Fibroblast of lung (primary cell): ENCODE measurements around the gene C9orf43. TPM values are rescaled to one million over a fixed set of nuclear protein-coding genes. Genes with fewer than 3 reads are reported as not detected.
A peak's percentile ranks its signal among the peaks of the same experiment; 100 is the strongest.
"Not testable (repeated sequence)": the region's sequence is repeated elsewhere in the genome, so short reads cannot be mapped to it uniquely, and the experiment has no call there.

ENCODE experiments used
- DNase-seq, 2 donors: peaks; one replicate each; pipeline versions ENCODE4 v3.0.0 to v3.0.0-alpha.2; 2010; ENCODE audit warnings: low read depth in 2 of 2
- H2AFZ ChIP-seq: 2 replicates; pipeline ENCODE4 v1.5.1; 2012; ENCODE audit warnings: low read length, control low read depth, inconsistent platforms
- H3K27ac ChIP-seq: 2 replicates; pipeline ENCODE4 v1.5.1; 2011; ENCODE audit warnings: low read length, control low read depth; ENCODE audit not compliant: insufficient read depth
- H3K27me3 ChIP-seq: 2 replicates; pipeline ENCODE4 v1.5.1; 2011; ENCODE audit warnings: mild to moderate bottlenecking, low read length; ENCODE audit not compliant: control insufficient read depth, insufficient read depth
- H3K36me3 ChIP-seq: 2 replicates; pipeline ENCODE4 v1.5.1; 2011; ENCODE audit warnings: low read length; ENCODE audit not compliant: control insufficient read depth, insufficient read depth
- H3K4me1 ChIP-seq: 2 replicates; pipeline ENCODE4 v1.5.1; 2011; ENCODE audit warnings: low read length; ENCODE audit not compliant: control insufficient read depth, insufficient read depth; ENCODE audit errors: extremely low read depth
- H3K4me2 ChIP-seq: 2 replicates; pipeline ENCODE4 v1.5.1; 2011; ENCODE audit warnings: low read length, control low read depth; ENCODE audit not compliant: insufficient read depth; ENCODE audit errors: extremely low read depth
- H3K4me3 ChIP-seq, 4 experiments: fragments of 200-600 bp in 1 of 4; sonication (generic) in 1 of 4; replicated peaks in 1 of 4; 2 replicates each; pipeline ENCODE4 v1.5.1; 2011 to 2016; ENCODE audit warnings: low read length in 4 of 4, low read depth in 3 of 4, mild to moderate bottlenecking in 3 of 4, control low read depth in 2 of 4, inconsistent platforms in 1 of 4, mixed read lengths in 1 of 4; ENCODE audit not compliant: insufficient read depth in 1 of 4; ENCODE audit errors: control extremely low read depth in 1 of 4
- H3K79me2 ChIP-seq: 2 replicates; pipeline ENCODE4 v1.5.1; 2012; ENCODE audit warnings: mild to moderate bottlenecking, low read length, inconsistent platforms; ENCODE audit not compliant: control insufficient read depth, insufficient read depth
- H3K9ac ChIP-seq: 2 replicates; pipeline ENCODE4 v1.5.1; 2011; ENCODE audit warnings: mild to moderate bottlenecking, low read length, control low read depth; ENCODE audit not compliant: insufficient read depth
- H3K9me3 ChIP-seq: 2 replicates; pipeline ENCODE4 v1.5.1; 2012; ENCODE audit warnings: low read depth, low read length; ENCODE audit not compliant: control insufficient read depth, insufficient read depth
- H4K20me1 ChIP-seq: 2 replicates; pipeline ENCODE4 v1.5.1; 2011; ENCODE audit warnings: low read length; ENCODE audit not compliant: control insufficient read depth, insufficient read depth; ENCODE audit errors: extremely low read depth
- EZH2 ChIP-seq: IDR thresholded peaks from 2 replicates; pipeline ENCODE4 v1.5.1; 2012; ENCODE audit warnings: low read length, control low read depth, mild to moderate bottlenecking; ENCODE audit errors: missing control alignments
- polyA plus RNA-seq, 2 donors: library from polyadenylated mRNA; depleted of rRNA in 1 of 2; stranded (reverse) in 1 of 2; unstranded in 1 of 2; fragments of >200 nt; gene quantifications; 2 replicates each; pipeline ENCODE4 v1.2.1, GENCODE V29; 2011 to 2012; ENCODE audit warnings: missing spikeins in 1 of 2
- total RNA-seq: library from RNA; depleted of rRNA; stranded (reverse); fragments of >200 nt; gene quantifications from 2 replicates; pipeline ENCODE4 v1.2.1, GENCODE V29; 2014
- TF ChIP-seq, protein P1 (sequence below), 2 donors: IDR thresholded peaks in 1 of 2; conservative IDR thresholded peaks in 1 of 2; 1 replicate in 1 of 2; 2 replicates in 1 of 2; pipeline ENCODE4 v1.5.1; 2011 to 2012; ENCODE audit warnings: low read length in 2 of 2, control low read depth in 1 of 2, inconsistent platforms in 1 of 2, low read depth in 1 of 2, mild to moderate bottlenecking in 1 of 2

The C9orf43 gene
- total and polyA plus RNA-seq, 2 donors (not counting 1 experiment from before 2014, with no cell fraction given) = 0.25 to 0.50 TPM

- Histone ChIP-seq H3K4me2 (no peak overlapping the region), H3K9me3 (no peaks in the 10 kb centered on the region), H3K79me2 (no peaks in the 10 kb centered on the region), H3K9ac (no peak overlapping the region), H3K27ac (no peak overlapping the region), H2AFZ (no peak overlapping the region), H4K20me1 (no peaks in the 10 kb centered on the region), H3K27me3 (no peaks in the 10 kb centered on the region), H3K36me3 (no peaks in the 10 kb centered on the region), H3K4me3 (no peak overlapping the region), H3K4me1 (no peaks in the 10 kb centered on the region)
- DNase-seq = no peak
- TF ChIP-seq, protein P1, sequence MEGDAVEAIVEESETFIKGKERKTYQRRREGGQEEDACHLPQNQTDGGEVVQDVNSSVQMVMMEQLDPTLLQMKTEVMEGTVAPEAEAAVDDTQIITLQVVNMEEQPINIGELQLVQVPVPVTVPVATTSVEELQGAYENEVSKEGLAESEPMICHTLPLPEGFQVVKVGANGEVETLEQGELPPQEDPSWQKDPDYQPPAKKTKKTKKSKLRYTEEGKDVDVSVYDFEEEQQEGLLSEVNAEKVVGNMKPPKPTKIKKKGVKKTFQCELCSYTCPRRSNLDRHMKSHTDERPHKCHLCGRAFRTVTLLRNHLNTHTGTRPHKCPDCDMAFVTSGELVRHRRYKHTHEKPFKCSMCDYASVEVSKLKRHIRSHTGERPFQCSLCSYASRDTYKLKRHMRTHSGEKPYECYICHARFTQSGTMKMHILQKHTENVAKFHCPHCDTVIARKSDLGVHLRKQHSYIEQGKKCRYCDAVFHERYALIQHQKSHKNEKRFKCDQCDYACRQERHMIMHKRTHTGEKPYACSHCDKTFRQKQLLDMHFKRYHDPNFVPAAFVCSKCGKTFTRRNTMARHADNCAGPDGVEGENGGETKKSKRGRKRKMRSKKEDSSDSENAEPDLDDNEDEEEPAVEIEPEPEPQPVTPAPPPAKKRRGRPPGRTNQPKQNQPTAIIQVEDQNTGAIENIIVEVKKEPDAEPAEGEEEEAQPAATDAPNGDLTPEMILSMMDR (conservative IDR thresholded peaks at IDR 0.05 in 1 of 2, IDR thresholded peaks at IDR 0.05 in 1 of 2; ENCODE audit: low read depth in 1 of 2, low read length in 2 of 2) = no peak
- TF ChIP-seq EZH2 = no peak
Measured at GRCh38 chr9:113431191-113431590, 20.6 kb downstream of the C9orf43 start.

GRCh38 chr9:113436728-113437515 is 26.4 kb downstream of the C9orf43 start:
- Histone ChIP-seq H3K9me3 (no peaks in the 10 kb centered on the region), H3K27ac (no peak overlapping the region), H3K4me3 (no peak overlapping the region), H2AFZ (no peak overlapping the region), H3K4me1 (no peaks in the 10 kb centered on the region), H3K4me2 (no peak overlapping the region), H3K36me3 (no peaks in the 10 kb centered on the region), H4K20me1 (no peaks in the 10 kb centered on the region), H3K27me3 (peaks cover 2% of the 10 kb centered on the region), H3K79me2 (no peaks in the 10 kb centered on the region), H3K9ac (no peak overlapping the region)
- peak in 1 of 2 donors; percentile 27 for DNase-seq
- TF ChIP-seq EZH2 = no peak
- TF ChIP-seq, protein P1 (conservative IDR thresholded peaks at IDR 0.05 in 1 of 2, IDR thresholded peaks at IDR 0.05 in 1 of 2; ENCODE audit: low read depth in 1 of 2, low read length in 2 of 2) = no peak

DNA sequence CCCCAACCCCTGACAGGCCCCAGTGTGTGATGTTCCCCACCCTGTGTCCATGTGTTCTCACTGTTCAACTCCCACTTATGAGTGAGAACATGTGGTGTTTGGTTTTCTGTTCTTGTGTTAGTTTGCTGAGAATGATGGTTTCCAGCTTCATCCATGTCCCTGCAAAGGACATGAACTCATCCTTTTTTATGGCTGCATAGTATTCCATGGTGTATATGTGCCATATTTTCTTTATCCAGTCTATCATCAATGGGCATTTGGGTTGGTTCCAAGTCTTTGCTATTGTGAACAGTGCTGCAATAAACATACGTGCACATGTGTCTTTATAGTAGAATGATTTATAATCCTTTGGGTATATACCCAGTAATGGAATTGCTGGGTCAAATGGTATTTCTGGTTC is 27.2 kb downstream of the C9orf43 start:
- H2AFZ ChIP-seq, H3K27ac ChIP-seq, H4K20me1 ChIP-seq, H3K79me2 ChIP-seq, H3K36me3 ChIP-seq, DNase-seq, H3K27me3 ChIP-seq, H3K4me3 ChIP-seq, H3K9ac ChIP-seq, H3K4me2 ChIP-seq, H3K9me3 ChIP-seq, H3K4me1 ChIP-seq: not testable (repeated sequence)
